HepG2 (cell line): ENCODE results near the gene ADCYAP1R1.

ENCODE experiments used
- EZH2 ChIP-seq: conservative IDR thresholded peaks from 2 replicates; pipeline ENCODE4 v1.6.1; 2012; ENCODE audit warnings: mild to moderate bottlenecking, low read depth, low read length, moderate library complexity
- POLR2AphosphoS5 ChIP-seq: IDR thresholded peaks from 2 replicates; pipeline ENCODE4 v1.6.1; 2012; ENCODE audit warnings: low read depth, low read length
- SMC3 ChIP-seq: IDR thresholded peaks from 2 replicates; pipeline ENCODE4 v1.6.1; 2011; ENCODE audit warnings: low read length, improper control_type of control experiment
- TCF12 ChIP-seq, 2 experiments: fragments of 450-650 bp in 1 of 2; sonication (generic) in 1 of 2; formaldehyde crosslinking in 1 of 2; IDR thresholded peaks; 2 replicates each; pipeline versions ENCODE4 v1.6.1 to v1.8.0; 2017 to 2022; ENCODE audit warnings: antibody characterized with exemption in 1 of 2, mild to moderate bottlenecking in 1 of 2, missing genetic modification reagents in 1 of 2, moderate library complexity in 1 of 2
- TF ChIP-seq, protein P1 (sequence below): IDR thresholded peaks from 2 replicates; pipeline ENCODE4 v1.6.1; 2012; ENCODE audit warnings: low read length, improper control_type of control experiment

DNA sequence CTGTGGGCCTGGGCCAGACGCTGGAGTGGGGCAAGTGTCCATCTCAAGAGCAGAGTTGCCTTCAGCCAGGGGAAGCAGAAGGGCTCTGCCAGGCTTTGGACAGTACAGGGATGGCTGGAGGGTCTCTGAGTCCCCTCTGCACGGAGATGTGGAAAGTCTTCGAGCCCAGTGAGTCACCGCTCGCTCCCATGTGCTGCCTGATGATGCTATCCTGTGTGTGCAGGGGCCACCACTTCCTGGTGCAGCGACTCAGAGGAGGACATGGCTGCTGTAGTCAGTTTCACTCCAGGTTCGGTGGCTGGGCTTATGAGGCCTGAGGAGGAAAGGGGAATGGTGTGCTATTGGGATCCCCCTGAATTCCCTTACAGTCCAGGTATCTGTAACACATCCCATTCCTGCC lies 6.0 kb downstream of the ADCYAP1R1 start:
- no peak for TF ChIP-seq SMC3
- no peak for TF ChIP-seq POLR2AphosphoS5
- TF ChIP-seq, protein P1, sequence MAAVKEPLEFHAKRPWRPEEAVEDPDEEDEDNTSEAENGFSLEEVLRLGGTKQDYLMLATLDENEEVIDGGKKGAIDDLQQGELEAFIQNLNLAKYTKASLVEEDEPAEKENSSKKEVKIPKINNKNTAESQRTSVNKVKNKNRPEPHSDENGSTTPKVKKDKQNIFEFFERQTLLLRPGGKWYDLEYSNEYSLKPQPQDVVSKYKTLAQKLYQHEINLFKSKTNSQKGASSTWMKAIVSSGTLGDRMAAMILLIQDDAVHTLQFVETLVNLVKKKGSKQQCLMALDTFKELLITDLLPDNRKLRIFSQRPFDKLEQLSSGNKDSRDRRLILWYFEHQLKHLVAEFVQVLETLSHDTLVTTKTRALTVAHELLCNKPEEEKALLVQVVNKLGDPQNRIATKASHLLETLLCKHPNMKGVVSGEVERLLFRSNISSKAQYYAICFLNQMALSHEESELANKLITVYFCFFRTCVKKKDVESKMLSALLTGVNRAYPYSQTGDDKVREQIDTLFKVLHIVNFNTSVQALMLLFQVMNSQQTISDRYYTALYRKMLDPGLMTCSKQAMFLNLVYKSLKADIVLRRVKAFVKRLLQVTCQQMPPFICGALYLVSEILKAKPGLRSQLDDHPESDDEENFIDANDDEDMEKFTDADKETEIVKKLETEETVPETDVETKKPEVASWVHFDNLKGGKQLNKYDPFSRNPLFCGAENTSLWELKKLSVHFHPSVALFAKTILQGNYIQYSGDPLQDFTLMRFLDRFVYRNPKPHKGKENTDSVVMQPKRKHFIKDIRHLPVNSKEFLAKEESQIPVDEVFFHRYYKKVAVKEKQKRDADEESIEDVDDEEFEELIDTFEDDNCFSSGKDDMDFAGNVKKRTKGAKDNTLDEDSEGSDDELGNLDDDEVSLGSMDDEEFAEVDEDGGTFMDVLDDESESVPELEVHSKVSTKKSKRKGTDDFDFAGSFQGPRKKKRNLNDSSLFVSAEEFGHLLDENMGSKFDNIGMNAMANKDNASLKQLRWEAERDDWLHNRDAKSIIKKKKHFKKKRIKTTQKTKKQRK, result no peak
- TF ChIP-seq EZH2, result no peak
- TF ChIP-seq TCF12 (IDR thresholded peaks at IDR 0.05), result no peak
- no peak for TF ChIP-seq TCF12 (CRISPR knock-in tag; IDR thresholded peaks at IDR 0.05)
